GM12878 (cell line): ENCODE measurements around the gene MACROD2. TPM values are rescaled to one million over a fixed set of nuclear protein-coding genes. Genes with fewer than 3 reads are reported as not detected.

Source experiments
- ATAC-seq: fragments of 200-7000 bp; cut with Tn5 transposase; 3 replicates; pipeline ENCODE4 v1.9.1; 2020; ENCODE audit warnings: mild to moderate bottlenecking, moderate library complexity
- BruUV-seq: library from RNA; stranded (reverse); fragments of 400-500 nt; replicated peaks from 2 replicates; lab custom pipeline; 2021; lab: Mats Ljungman, UMichigan
- CTCF ChIA-PET: fragments of 300-600 bp; sonication (Branson Sonifier 250); formaldehyde crosslinking; extraction: SDS; loops from one replicate; lab custom pipeline; 2021; ENCODE audit warnings: inconsistent platforms; lab: Yijun Ruan, JAX
- POLR2A ChIA-PET: fragments of 350-600 bp; formaldehyde crosslinking; extraction: SDS; loops from one replicate; lab custom pipeline; 2021; ENCODE audit warnings: inconsistent platforms; lab: Charles Lee
- RAD21 ChIA-PET: fragments of 300-600 bp; sonication (Branson Sonifier 250); formaldehyde crosslinking; loops from one replicate; lab custom pipeline; 2023; ENCODE audit warnings: antibody characterized with exemption; ENCODE audit not compliant: unreplicated experiment; lab: Charles Lee
- SMC1A ChIA-PET: fragments of 300-600 bp; sonication (Branson Sonifier 250); formaldehyde crosslinking; loops from one replicate; lab custom pipeline; 2023; ENCODE audit not compliant: unreplicated experiment, uncharacterized antibody; lab: Charles Lee
- DNase-seq: peaks from one replicate; pipeline ENCODE4 v3.0.0-alpha.2; 2011; ENCODE audit warnings: low read depth, low spot score
- FAIRE-seq: peaks from 3 replicates; lab custom pipeline; 2011; peaks lifted over from hg19 to GRCh38; lab: Jason Lieb, UNC
- H2AFZ ChIP-seq: 2 replicates; pipeline ENCODE4 v1.6.0; 2011; ENCODE audit warnings: low read depth, low read length, control low read depth; ENCODE audit not compliant: control insufficient read depth
- H3K27ac ChIP-seq: 2 replicates; pipeline ENCODE4 v1.5.1; 2011; ENCODE audit warnings: control low read depth; ENCODE audit not compliant: control insufficient read depth, insufficient read depth
- H3K27me3 ChIP-seq, 2 experiments: replicated peaks in 1 of 2; 2 replicates each; pipeline versions ENCODE4 v1.6.0 to v1.6.1; 2011; ENCODE audit warnings: low read length in 1 of 2; ENCODE audit not compliant: control insufficient read depth in 2 of 2, insufficient read depth in 2 of 2
- H3K36me3 ChIP-seq, 2 experiments: 2 replicates each; pipeline ENCODE4 v1.5.1; 2011; ENCODE audit warnings: low read length in 1 of 2; ENCODE audit not compliant: control insufficient read depth in 2 of 2, insufficient read depth in 2 of 2
- H3K4me1 ChIP-seq: 2 replicates; pipeline ENCODE4 v1.6.1; 2011; ENCODE audit warnings: mild to moderate bottlenecking, low read length, moderate library complexity, mixed read lengths; ENCODE audit not compliant: control insufficient read depth, insufficient read depth
- H3K4me2 ChIP-seq: 2 replicates; pipeline ENCODE4 v1.6.0; 2011; ENCODE audit warnings: control low read depth; ENCODE audit not compliant: control insufficient read depth, insufficient read depth
- H3K4me3 ChIP-seq: fragments of 200-600 bp; sonication (generic); 2 replicates; pipeline ENCODE4 v1.5.1; 2016
- H3K79me2 ChIP-seq: 2 replicates; pipeline ENCODE4 v1.6.0; 2011; ENCODE audit warnings: low read length; ENCODE audit not compliant: control insufficient read depth, insufficient read depth
- H3K9ac ChIP-seq: 2 replicates; pipeline ENCODE4 v1.8.0; 2011; ENCODE audit warnings: low read length, control low read depth, mixed read lengths; ENCODE audit not compliant: control insufficient read depth, insufficient read depth
- H3K9me3 ChIP-seq: replicated peaks from 3 replicates; pipeline ENCODE4 v1.5.1; 2011; ENCODE audit warnings: mild to moderate bottlenecking, low read length; ENCODE audit not compliant: control insufficient read depth, insufficient read depth
- H4K20me1 ChIP-seq: 2 replicates; pipeline ENCODE4 v1.6.0; 2011; ENCODE audit not compliant: control insufficient read depth, insufficient read depth
- BHLHE40 ChIP-seq, 2 experiments: fragments of 450-650 bp in 1 of 2; IDR thresholded peaks; 2 replicates each; pipeline ENCODE4 v1.6.1; 2011 to 2017; ENCODE audit warnings: low read depth in 2 of 2, borderline replicate concordance in 1 of 2, improper control_type of control experiment in 1 of 2, low read length in 1 of 2, mild to moderate bottlenecking in 1 of 2
- CREB1 ChIP-seq: IDR thresholded peaks from 2 replicates; pipeline ENCODE4 v1.6.1; 2012; ENCODE audit warnings: low read depth, mild to moderate bottlenecking, inconsistent platforms
- HDGF ChIP-seq: fragments of 450-650 bp; IDR thresholded peaks from 2 replicates; pipeline ENCODE4 v1.6.1; 2016; ENCODE audit warnings: antibody characterized with exemption
- JUNB ChIP-seq: IDR thresholded peaks from 2 replicates; pipeline ENCODE4 v1.6.1; 2016; ENCODE audit warnings: antibody characterized with exemption, mild to moderate bottlenecking
- MTA2 ChIP-seq: fragments of 450-650 bp; IDR thresholded peaks from 2 replicates; pipeline ENCODE4 v1.6.1; 2016; ENCODE audit warnings: low read depth, mild to moderate bottlenecking, moderate library complexity
- NR2F1 ChIP-seq: fragments of 450-650 bp; conservative IDR thresholded peaks from 2 replicates; pipeline ENCODE4 v1.6.1; 2017; ENCODE audit warnings: mild to moderate bottlenecking
- RB1 ChIP-seq: fragments of 450-650 bp; formaldehyde crosslinking; IDR thresholded peaks from 2 replicates; pipeline ENCODE4 v1.6.1; 2017; ENCODE audit warnings: mild to moderate bottlenecking, borderline replicate concordance
- SIN3A ChIP-seq: IDR thresholded peaks from 2 replicates; pipeline ENCODE4 v1.6.1; 2012; ENCODE audit warnings: low read depth, low read length, improper control_type of control experiment
- SKIL ChIP-seq: fragments of 450-650 bp; IDR thresholded peaks from 2 replicates; pipeline ENCODE4 v1.6.1; 2017; ENCODE audit warnings: mild to moderate bottlenecking, low read depth, inconsistent platforms; ENCODE audit not compliant: poor library complexity, severe bottlenecking
- STAT1 ChIP-seq: fragments of 450-650 bp; conservative IDR thresholded peaks from 2 replicates; pipeline ENCODE4 v1.6.1; 2014; ENCODE audit warnings: antibody characterized with exemption, mild to moderate bottlenecking
- ZNF24 ChIP-seq: fragments of 450-650 bp; IDR thresholded peaks from 2 replicates; pipeline ENCODE4 v1.6.1; 2017; ENCODE audit warnings: antibody characterized with exemption, mild to moderate bottlenecking
- ZNF384 ChIP-seq: IDR thresholded peaks from 2 replicates; pipeline ENCODE4 v1.6.1; 2012; ENCODE audit warnings: low read depth, mild to moderate bottlenecking, low read length, improper control_type of control experiment, borderline replicate concordance
- WGBS: methylation state at CpG from one replicate; pipeline ENCODE4 v1.1.6; 2016; ENCODE audit warnings: low lambda C conversion rate; ENCODE audit not compliant: insufficient replicate concordance, insufficient coverage; ENCODE audit errors: missing lambda C conversion rate; 5-methylcytosine and 5-hydroxymethylcytosine counted together
- in situ Hi-C: fragments of 300-500 bp; cut with MboI; formaldehyde crosslinking; loops from 9 replicates; pipeline ENCODE4 v1.14.3; 2018; ENCODE audit warnings: mixed read lengths
- intact Hi-C: fragments of 100-400 bp; cut with micrococcal nuclease; formaldehyde crosslinking; loops from one replicate; pipeline ENCODE4 v1.14.2; 2022; ENCODE audit not compliant: unreplicated experiment
- polyA plus RNA-seq, 11 experiments: library from polyadenylated mRNA; depleted of rRNA in 4 of 11; unstranded in 6 of 11; stranded (reverse) in 5 of 11; fragments of >200 nt; fragmentation: Nextera tagmentation in 4 of 11; fragmentation: Illumina TruSeq in 1 of 11; extraction: Ambion mirVana in 4 of 11; extraction: Trizol in 1 of 11; gene quantifications; 1 replicate in 1 of 11; 2 replicates in 10 of 11; pipeline versions ENCODE4 v1.2.1 to v1.2.3, GENCODE V29; 2011 to 2016; ENCODE audit warnings: inconsistent platforms in 2 of 11, missing spikeins in 2 of 11, low read depth in 1 of 11
- total RNA-seq, 4 experiments: library from RNA; depleted of rRNA in 3 of 4; stranded (reverse); fragments of >200 nt in 3 of 4; fragmentation: Illumina TruSeq in 1 of 4; extraction: Trizol in 1 of 4; gene quantifications; 2 replicates each; pipeline versions ENCODE4 v1.2.1 to v1.2.3, GENCODE V29; 2013 to 2021

Gene MACROD2
- total and polyA plus RNA-seq, 10 of the 15 experiments (the other 5 are each of a cell fraction or from before 2014, with no cell fraction given) = 1.1 to 21.5 (median 2.2) TPM

GRCh38 chr20:14775778-14776177 is 780.5 kb downstream of the MACROD2 start:
- ATAC-seq (no peak), FAIRE-seq (no peak)
- Histone ChIP-seq H3K9ac (no peak overlapping the region), H3K4me2 (no peak overlapping the region), H2AFZ (no peak overlapping the region)
- intact Hi-C loops (no loop called here), in situ Hi-C loops (no loop called here)
- TF ChIP-seq ZNF24 (no peak), ZNF384 (no peak), SIN3A (no peak), SKIL (no peak), HDGF (no peak), RB1 (no peak), STAT1 (no peak), MTA2 (no peak), CREB1 (no peak), BHLHE40 (IDR thresholded peaks at IDR 0.05; ENCODE audit: borderline replicate concordance in 1 of 2, low read depth in 2 of 2, low read length in 1 of 2) (no peak), NR2F1 (no peak), JUNB (no peak)
- TF ChIP-seq, all 136 proteins: peak for 0
- no peaks in the 10 kb centered on the region for H3K79me2 ChIP-seq
- CTCF ChIA-PET = no interaction called here
- H3K36me3 ChIP-seq = no peaks in the 10 kb centered on the region
- H3K4me3 ChIP-seq = no peak overlapping the region
- H3K4me1 ChIP-seq = no peaks in the 10 kb centered on the region
- H3K27me3 ChIP-seq = no peaks in the 10 kb centered on the region
- WGBS = 10% methylated on average over 2 of the region's 2 CpGs
- no peaks in the 10 kb centered on the region for H4K20me1 ChIP-seq
- DNase-seq = no peak
- no peaks in the 10 kb centered on the region; the same call in 2 of the 3 replicates for H3K9me3 ChIP-seq
- no peak overlapping the region for H3K27ac ChIP-seq
- BruUV-seq = no TSS peak
- RAD21 ChIA-PET = no interaction called here
- POLR2A ChIA-PET = no interaction called here
- SMC1A ChIA-PET = no interaction called here
